GM18861 (cell line): ENCODE data around the gene SCMH1.
"Not testable (repeated sequence)": the region's sequence is repeated elsewhere in the genome, so short reads cannot be mapped to it uniquely, and the experiment has no call there.

Experiments used
- ATAC-seq: cut with Tn5 transposase; IDR thresholded peaks from one replicate; pipeline ENCODE4 v1.9.1; 2021; ENCODE audit not compliant: unreplicated experiment

The SCMH1 gene

DNA sequence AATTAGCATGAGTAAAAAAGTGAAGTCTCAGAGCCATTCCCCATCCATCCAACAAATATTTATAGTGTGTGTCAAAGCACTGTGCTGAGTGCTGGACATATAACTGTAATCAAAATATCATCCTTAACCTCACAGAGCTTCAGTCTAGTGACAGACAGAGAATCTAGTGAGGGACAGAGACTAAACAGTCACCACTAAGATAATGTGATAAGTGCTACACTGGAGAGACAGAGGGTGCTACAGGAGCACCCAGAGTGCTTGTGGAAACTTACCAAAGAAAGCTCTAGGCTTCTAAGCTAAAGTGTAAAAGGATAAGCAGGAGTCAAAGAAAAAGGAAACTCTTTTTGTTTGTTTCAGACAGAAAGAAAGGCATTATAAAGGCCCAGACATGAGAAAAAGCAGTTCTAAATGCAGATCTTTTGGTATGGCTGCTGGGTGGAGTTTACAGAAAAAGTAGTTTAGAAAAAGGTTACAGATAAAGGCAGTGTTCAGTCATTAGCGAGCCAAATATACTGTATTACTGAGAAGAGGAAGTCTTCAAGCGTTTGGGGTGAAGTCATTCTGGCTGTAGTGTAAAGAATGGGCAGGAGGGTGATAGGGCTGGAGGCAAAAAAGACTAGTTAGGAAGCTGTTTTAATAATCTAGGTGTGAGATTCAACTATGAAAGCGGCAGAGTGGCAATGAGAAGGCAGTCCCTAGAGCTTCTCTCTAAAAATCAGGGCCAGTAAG, 83.8 kb downstream of the SCMH1 start:
- no peak for ATAC-seq

DNA sequence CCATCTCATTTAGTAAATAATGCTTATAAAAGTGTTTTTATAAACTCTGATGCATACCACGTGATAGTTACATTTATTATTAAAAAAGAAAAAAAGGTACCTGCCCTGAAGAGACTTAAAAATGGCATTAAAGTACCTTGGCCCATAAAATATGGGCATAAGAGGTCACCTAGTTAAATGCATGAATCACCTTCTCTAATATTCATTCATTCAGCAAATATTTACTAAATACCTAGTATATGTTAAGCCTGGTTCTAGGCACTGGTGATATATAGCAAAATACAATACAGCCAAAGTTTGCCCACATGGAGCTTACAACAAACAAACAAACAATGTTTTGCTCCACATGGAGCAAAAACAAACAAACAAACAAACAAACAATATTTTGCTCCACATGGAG, 87.0 kb downstream of the SCMH1 start:
- ATAC-seq = no peak

DNA sequence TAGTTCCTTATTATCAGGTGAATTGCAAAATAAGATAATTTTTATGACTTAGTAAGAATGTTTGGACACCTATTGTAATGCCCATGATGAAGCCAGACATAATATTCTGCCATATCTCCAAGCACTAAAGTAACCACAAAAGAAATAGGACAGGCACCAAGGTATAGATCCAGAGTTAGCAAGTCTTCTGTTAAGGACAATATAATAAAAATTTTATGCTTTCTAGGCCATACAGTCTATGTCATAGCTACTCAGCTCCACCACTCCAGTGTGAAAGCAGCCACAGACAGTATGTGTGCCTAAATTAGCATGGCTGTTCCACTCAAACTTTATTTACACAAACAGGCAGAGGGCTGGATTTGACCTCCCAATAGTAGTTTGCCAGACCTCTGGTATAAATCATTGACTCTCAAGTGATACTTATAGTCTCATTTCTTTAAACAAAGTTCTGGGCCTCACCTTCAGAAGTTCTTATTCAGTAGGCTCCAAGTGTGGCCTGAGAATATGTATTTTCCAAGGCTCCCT, 88.3 kb downstream of the SCMH1 start:
- no peak for ATAC-seq

DNA sequence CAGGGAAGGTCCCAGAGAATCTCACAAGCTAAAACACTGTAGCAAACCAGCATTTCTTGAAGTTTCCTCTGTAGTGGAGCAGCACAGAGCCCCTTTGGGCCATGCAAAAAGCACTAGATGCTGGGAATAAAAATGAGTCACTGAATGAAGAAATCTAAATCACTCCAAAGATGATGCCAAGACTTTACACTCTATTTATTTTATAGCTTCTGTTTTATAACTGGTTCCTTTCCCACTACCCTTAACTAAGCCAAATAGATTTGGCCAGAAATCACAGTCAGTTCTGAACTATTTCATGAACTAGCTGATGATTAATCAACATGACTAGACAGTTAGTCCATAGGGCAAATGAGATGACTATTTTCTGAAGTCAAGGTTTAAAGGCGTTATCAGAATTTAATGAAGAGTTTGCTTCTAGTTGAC, 89.5 kb downstream of the SCMH1 start:
- ATAC-seq = no peak

- no peak for ATAC-seq
Observed at GRCh38 chr1:41151846-41152245, 90.3 kb downstream of the SCMH1 start.

- ATAC-seq = no peak
Observed at GRCh38 chr1:41149570-41149969, 92.5 kb downstream of the SCMH1 start.

DNA sequence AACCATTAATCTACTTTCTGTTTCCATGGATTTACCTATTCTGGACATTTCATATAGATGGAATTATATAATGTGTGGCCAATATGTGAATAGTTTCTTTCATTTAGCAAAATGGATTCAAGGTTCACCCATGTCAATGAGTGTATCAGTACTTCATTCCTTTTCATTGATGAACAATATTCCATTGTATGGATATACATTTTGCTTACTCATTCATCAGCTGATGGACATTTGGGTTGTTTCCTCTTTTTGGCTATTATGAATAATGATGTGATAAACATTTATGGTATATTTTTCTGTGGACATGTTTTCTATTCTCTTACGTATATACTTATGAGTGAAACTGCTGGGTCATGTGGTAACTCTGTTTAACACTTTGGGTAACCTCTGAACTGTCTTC, 97.8 kb downstream of the SCMH1 start:
- no peak for ATAC-seq

GRCh38 chr1:41138549-41138948, 103.6 kb downstream of the SCMH1 start:
- no peak for ATAC-seq

DNA sequence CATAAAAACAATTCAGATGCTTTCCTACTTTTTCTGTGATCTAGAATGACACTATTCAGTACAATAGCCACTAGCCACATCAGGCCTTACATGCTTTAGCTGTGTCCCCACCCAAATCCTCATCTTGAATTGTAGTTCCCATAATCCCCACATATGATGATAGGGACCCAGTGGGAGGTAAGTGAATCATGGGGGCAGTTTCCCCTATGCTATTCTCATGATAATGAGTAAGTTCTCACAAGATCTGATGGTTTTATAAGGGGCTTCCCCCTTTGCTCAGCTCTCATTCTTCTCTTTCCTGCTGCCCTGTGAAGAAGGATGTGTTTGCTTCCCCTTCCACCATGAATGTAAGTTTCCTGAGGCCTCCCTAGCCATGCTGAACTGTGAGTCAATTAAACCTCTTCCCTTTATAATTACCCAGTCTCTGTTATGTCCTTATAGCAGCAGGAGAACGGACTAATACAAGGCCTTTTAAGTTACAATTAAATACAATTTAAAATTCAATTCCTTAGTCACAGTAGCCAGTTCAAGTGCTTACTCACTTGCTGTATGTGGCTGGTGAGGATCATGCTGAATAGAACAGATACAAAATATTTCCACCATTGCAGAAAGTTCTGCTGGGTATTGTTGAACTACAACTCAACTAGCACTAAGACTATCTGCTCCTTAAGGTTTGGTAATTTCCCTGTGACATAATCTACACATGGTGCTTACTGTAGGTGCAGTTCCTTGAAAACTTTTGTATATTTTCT, 106.7 kb downstream of the SCMH1 start:
- no peak for ATAC-seq

DNA sequence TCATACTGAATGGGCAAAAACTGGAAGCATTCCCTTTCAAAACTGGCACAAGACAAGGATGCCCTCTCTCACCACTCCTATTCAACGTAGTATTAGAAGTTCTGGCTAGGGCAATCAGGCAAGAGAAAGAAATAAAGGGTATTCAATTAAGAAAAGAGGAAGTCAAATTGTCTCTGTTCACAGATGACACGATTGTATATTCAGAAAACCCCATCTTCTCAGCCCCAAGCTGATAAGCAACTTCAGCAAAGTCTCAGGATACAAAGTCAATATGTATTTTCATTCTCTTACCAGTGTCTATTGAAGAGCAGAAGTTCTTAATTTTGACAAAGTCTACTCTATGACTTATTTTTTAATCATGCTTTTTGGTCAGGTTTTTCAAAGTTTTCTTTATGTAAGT, 107.8 kb downstream of the SCMH1 start:
- ATAC-seq = not testable (repeated sequence)

DNA sequence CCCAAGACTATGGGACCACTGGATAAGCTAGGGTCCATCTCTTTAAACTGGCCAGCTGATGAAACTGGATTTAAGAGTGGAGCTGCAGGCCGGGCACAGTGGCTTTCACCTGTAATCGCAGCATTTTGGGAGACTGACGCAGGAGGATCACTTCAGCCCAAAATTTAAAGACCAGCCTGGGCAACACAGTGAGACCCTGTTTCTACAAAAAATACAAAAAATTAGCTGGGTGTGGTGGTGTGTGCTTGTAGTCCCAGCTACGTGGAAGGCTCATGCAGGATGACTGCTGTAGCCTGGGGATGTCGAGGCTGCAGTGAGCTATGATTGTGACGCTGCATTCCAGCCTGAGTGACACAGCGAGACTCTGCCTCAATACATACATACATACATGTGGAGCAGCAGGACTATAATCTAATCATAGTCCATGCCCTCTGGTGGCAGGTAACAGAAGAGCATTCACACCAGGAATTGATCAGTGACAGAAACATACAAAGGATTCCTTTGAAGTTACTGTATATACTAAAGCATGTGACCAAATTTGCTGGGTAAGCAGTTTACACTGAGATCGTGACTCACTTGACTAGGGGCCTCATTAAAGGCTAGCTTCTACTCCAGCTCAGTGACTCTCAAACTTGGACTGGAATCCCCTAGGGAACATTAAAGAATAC, 119.1 kb downstream of the SCMH1 start:
- no peak for ATAC-seq

DNA sequence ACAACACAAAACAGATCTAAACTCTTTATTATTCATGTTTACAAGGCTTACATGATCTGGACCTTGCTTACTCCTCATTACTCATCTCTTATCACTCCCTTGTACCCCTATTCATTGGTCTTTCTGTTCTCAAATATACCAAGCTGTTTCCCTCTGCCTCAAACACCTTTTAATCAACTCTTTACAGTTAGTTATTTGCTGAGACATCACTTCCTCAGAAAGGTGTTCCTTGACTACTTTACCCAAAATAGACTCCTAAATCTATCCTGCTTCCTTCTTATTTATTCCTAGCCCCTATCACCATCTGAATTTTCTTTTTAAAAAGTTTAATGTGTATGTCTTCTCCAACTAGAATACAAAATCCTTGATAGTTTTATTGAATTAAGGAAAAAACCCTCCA, 120.0 kb downstream of the SCMH1 start:
- ATAC-seq = no peak

DNA sequence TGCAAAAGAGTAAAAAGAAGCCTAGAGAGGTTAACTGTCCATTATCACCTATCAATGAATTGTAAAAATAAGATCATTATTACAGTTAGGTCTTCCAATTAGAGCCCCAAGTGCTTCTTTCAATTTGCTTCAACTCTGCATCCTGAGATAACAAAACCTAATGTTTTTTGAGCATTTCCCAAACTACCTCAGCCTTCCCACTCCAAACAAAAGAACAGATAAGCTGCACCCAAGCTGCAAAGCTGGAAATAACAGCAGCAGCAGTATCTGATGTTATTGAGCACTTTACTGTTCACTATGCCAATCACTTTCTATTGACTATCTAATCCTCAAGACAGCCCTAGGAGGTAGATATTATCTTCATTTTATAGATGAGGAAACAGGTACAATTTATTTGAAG, 123.5 kb downstream of the SCMH1 start:
- ATAC-seq = no peak

- ATAC-seq = not testable (repeated sequence)
Observed at GRCh38 chr1:41117241-41117640, 124.9 kb downstream of the SCMH1 start.

DNA sequence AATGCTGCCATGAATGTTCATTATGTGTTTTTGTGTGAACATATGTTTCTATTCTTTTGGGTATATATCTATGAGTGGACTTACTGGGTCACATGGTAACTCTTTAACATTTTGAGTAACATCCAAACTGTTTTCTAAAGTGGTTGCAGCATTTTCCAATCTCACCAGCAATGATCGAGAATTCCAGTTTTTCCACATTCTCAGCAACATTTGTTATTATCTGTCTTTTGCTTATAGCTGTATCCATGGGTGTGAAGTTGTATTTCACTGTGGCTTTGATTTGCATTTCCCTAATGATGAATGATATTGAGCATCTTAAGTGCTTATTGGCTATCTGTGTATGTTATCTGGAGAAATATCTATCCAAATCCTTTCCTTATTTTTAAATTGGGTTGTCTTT, 131.4 kb downstream of the SCMH1 start:
- ATAC-seq = no peak

GRCh38 chr1:41110286-41110685, 131.8 kb downstream of the SCMH1 start:
- no peak for ATAC-seq

- no peak for ATAC-seq
Observed at GRCh38 chr1:41109310-41110197, 132.6 kb downstream of the SCMH1 start.

GRCh38 chr1:41108696-41109275, 133.3 kb downstream of the SCMH1 start:
- ATAC-seq = no peak

DNA sequence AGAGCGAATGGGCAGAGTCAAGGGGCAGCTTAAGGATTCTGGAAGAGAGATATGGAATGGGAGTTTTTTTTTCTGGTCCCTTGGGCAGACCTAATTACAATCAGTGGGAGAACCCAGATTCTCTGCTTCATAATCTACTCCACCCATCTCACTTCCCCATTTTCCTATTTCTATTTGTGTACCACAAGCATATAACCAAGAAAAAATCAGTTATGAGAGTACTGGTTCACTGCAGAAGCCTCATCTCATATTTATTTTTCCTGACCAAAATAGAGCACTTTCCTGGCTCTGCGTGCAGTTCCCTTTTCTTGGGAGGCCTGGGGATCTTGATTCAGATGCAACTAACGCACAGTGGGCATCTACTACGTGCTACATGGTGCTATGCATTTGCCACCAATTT, 138.3 kb downstream of the SCMH1 start:
- ATAC-seq = no peak

- no peak for ATAC-seq
Observed at GRCh38 chr1:41102653-41103052, 139.5 kb downstream of the SCMH1 start.
